Left kidney (tissue), 2 donors: ENCODE results near the gene GRM8. TPM values are rescaled to one million over a fixed set of nuclear protein-coding genes. Genes with fewer than 3 reads are reported as not detected.

Source experiments
- DNase-seq: peaks from one replicate; pipeline ENCODE4 v3.0.0-alpha.2; 2013
- polyA plus RNA-seq: library from polyadenylated mRNA; unstranded; fragments of 120-200 nt; gene quantifications from one replicate; pipeline ENCODE4 v1.2.1, GENCODE V29; 2013; ENCODE audit not compliant: insufficient read length

The GRM8 gene
- polyA plus RNA-seq, 1 donor: 10.4 TPM

GRCh38 chr7:127146746-127147536 lies 105.8 kb downstream of the GRM8 start:
- no peak for DNase-seq

GRCh38 chr7:127137146-127137545 lies 115.6 kb downstream of the GRM8 start:
- DNase-seq: no peak

- DNase-seq: no peak
These were observed 116.8 kb downstream of the GRM8 start for GRCh38 chr7:127135871-127136485.

- DNase-seq: no peak
These were observed 129.5 kb downstream of the GRM8 start for GRCh38 chr7:127123220-127123619.

- DNase-seq: no peak
These were observed 133.2 kb downstream of the GRM8 start for GRCh38 chr7:127119517-127119916.

GRCh38 chr7:127114742-127115265 lies 137.9 kb downstream of the GRM8 start:
- no peak for DNase-seq

GRCh38 chr7:127107601-127108007 lies 145.1 kb downstream of the GRM8 start:
- DNase-seq: peak; percentile 83

- no peak for DNase-seq
These were observed 159.4 kb downstream of the GRM8 start for GRCh38 chr7:127093340-127093739.

GRCh38 chr7:127091620-127092019 lies 161.1 kb downstream of the GRM8 start:
- DNase-seq: no peak

- no peak for DNase-seq
These were observed 163.6 kb downstream of the GRM8 start for GRCh38 chr7:127089146-127089545.

GRCh38 chr7:127081539-127081938 lies 171.2 kb downstream of the GRM8 start:
- no peak for DNase-seq

GRCh38 chr7:127080576-127080975 lies 172.2 kb downstream of the GRM8 start:
- no peak for DNase-seq

- DNase-seq: peak; percentile 1
These were observed 185.8 kb downstream of the GRM8 start for GRCh38 chr7:127066974-127067373.

GRCh38 chr7:127059475-127059874 lies 193.3 kb downstream of the GRM8 start:
- DNase-seq: no peak

GRCh38 chr7:127057918-127058317 lies 194.8 kb downstream of the GRM8 start:
- DNase-seq: no peak

GRCh38 chr7:127056202-127056601 lies 196.5 kb downstream of the GRM8 start:
- no peak for DNase-seq

- DNase-seq: no peak
These were observed 205.2 kb downstream of the GRM8 start for GRCh38 chr7:127047521-127047920.

- no peak for DNase-seq
These were observed 210.9 kb downstream of the GRM8 start for GRCh38 chr7:127041689-127042452.

GRCh38 chr7:127040042-127040441 lies 212.7 kb downstream of the GRM8 start:
- no peak for DNase-seq

- no peak for DNase-seq
These were observed 213.2 kb downstream of the GRM8 start for GRCh38 chr7:127039541-127039940.

GRCh38 chr7:127035203-127035849 lies 217.4 kb downstream of the GRM8 start:
- DNase-seq: peak; percentile 32

- no peak for DNase-seq
These were observed 218.4 kb downstream of the GRM8 start for GRCh38 chr7:127034186-127034806.
